Measurements from ENCODE around the gene CTNNA2.

- no peak for TF ChIP-seq POLR2AphosphoS5 (IDR thresholded peaks at IDR 0.05; ENCODE audit: low read depth, low read length)
- no peak for TF ChIP-seq POLR2A (IDR thresholded peaks at IDR 0.05; ENCODE audit: low read depth, low read length)
Observed at GRCh38 chr2:79669714-79670113, 156.9 kb downstream of the CTNNA2 start.
